Neural cell (in vitro differentiated cells): Measurements from ENCODE around the gene ERMN. TPM values are rescaled to one million over a fixed set of nuclear protein-coding genes. Genes with fewer than 3 reads are reported as not detected.

Experiments
- H2AFZ ChIP-seq: fragments of 200-600, 300-800 bp; sonication (generic), shearing (Covaris generic); 2 replicates; pipeline ENCODE4 v1.6.0; 2014; ENCODE audit warnings: low read depth, mild to moderate bottlenecking, antibody characterized with exemption, low read length, moderate library complexity
- H3F3A ChIP-seq: fragments of 200-600 bp; shearing (Covaris generic); 2 replicates; pipeline ENCODE4 v1.6.1; 2016; ENCODE audit warnings: mild to moderate bottlenecking, moderate library complexity, mixed read lengths, antibody characterized with exemption, low read length; ENCODE audit not compliant: insufficient read depth, poor library complexity, severe bottlenecking
- H3K27ac ChIP-seq: fragments of 200-600, 300-800 bp; sonication (generic), shearing (Covaris generic); 2 replicates; pipeline ENCODE4 v1.5.1; 2014; ENCODE audit warnings: mild to moderate bottlenecking, low read length, moderate library complexity
- H3K27me3 ChIP-seq: fragments of 300-800, 200-600 bp; sonication (generic), shearing (Covaris generic); 2 replicates; pipeline ENCODE4 v1.6.0; 2014; ENCODE audit warnings: mild to moderate bottlenecking, low read depth, low read length, moderate library complexity; ENCODE audit not compliant: insufficient read depth
- H3K36me3 ChIP-seq: fragments of 300-800, 200-600 bp; sonication (generic), shearing (Covaris generic); 2 replicates; pipeline ENCODE4 v1.5.1; 2014; ENCODE audit warnings: mild to moderate bottlenecking, antibody characterized with exemption, low read length, moderate library complexity; ENCODE audit not compliant: insufficient read depth
- H3K4me2 ChIP-seq: fragments of 300-800, 200-600 bp; sonication (generic), shearing (Covaris generic); 2 replicates; pipeline ENCODE4 v1.6.0; 2014; ENCODE audit warnings: mild to moderate bottlenecking, low read length
- H3K4me3 ChIP-seq: fragments of 300-800, 200-600 bp; sonication (generic), shearing (Covaris generic); 2 replicates; pipeline ENCODE4 v1.5.1; 2014; ENCODE audit warnings: mild to moderate bottlenecking, low read length, moderate library complexity
- H3K79me2 ChIP-seq: fragments of 200-600 bp; shearing (Covaris generic); replicated peaks from 2 replicates; pipeline ENCODE4 v1.6.0; 2014; ENCODE audit warnings: mild to moderate bottlenecking, low read length, moderate library complexity; ENCODE audit not compliant: insufficient read depth
- H3K9ac ChIP-seq: fragments of 300-800, 200-600 bp; sonication (generic), shearing (Covaris generic); 2 replicates; pipeline ENCODE4 v1.6.1; 2016; ENCODE audit warnings: mild to moderate bottlenecking, low read length, mixed read lengths
- H3K9me2 ChIP-seq: fragments of 200-600 bp; shearing (Covaris generic); 2 replicates; pipeline ENCODE4 v1.6.1; 2016; ENCODE audit warnings: mild to moderate bottlenecking, low read length, mixed read lengths; ENCODE audit not compliant: insufficient read depth
- H3K9me3 ChIP-seq: fragments of 200-600, 300-800 bp; sonication (generic), shearing (Covaris generic); 2 replicates; pipeline ENCODE4 v1.6.1; 2016; ENCODE audit warnings: mild to moderate bottlenecking, mixed run types, low read length, moderate library complexity, mixed read lengths
- H4K20me1 ChIP-seq: fragments of 200-600 bp; shearing (Covaris generic); 2 replicates; pipeline ENCODE4 v1.6.1; 2016; ENCODE audit warnings: mild to moderate bottlenecking, mixed run types; ENCODE audit not compliant: insufficient read depth
- EP300 ChIP-seq: fragments of 450-650 bp; conservative IDR thresholded peaks from 2 replicates; pipeline ENCODE4 v1.6.1; 2014; ENCODE audit warnings: antibody characterized with exemption, mild to moderate bottlenecking, moderate library complexity; ENCODE audit not compliant: poor library complexity, severe bottlenecking
- EZH2 ChIP-seq: fragments of 200-600, 300-800 bp; shearing (Covaris generic), sonication (generic); IDR thresholded peaks from 2 replicates; pipeline ENCODE4 v1.6.1; 2014; ENCODE audit warnings: antibody characterized with exemption, low read length, borderline replicate concordance, mild to moderate bottlenecking; ENCODE audit not compliant: insufficient read depth, poor library complexity, severe bottlenecking
- MXI1 ChIP-seq: fragments of 450-650 bp; conservative IDR thresholded peaks from 2 replicates; pipeline ENCODE4 v1.6.1; 2014; ENCODE audit warnings: antibody characterized with exemption, mild to moderate bottlenecking; ENCODE audit not compliant: poor library complexity, severe bottlenecking
- POLR2AphosphoS5 ChIP-seq: IDR thresholded peaks from 2 replicates; pipeline ENCODE4 v1.6.1; 2012
- RAD21 ChIP-seq: fragments of 450-650 bp; conservative IDR thresholded peaks from 2 replicates; pipeline ENCODE4 v1.6.1; 2014; ENCODE audit warnings: antibody characterized with exemption, mild to moderate bottlenecking, moderate library complexity
- SMC3 ChIP-seq: fragments of 450-650 bp; conservative IDR thresholded peaks from 2 replicates; pipeline ENCODE4 v1.6.1; 2014; ENCODE audit warnings: antibody characterized with exemption, mild to moderate bottlenecking, moderate library complexity; ENCODE audit not compliant: poor library complexity
- TAF1 ChIP-seq: IDR thresholded peaks from 2 replicates; pipeline ENCODE4 v1.6.1; 2012; ENCODE audit warnings: low read depth
- polyA plus RNA-seq: library from polyadenylated mRNA; depleted of rRNA; stranded (reverse); fragments of >200 nt; gene quantifications from 2 replicates; pipeline ENCODE4 v1.2.3, GENCODE V29; 2014
- TF ChIP-seq, protein P1 (sequence below): IDR thresholded peaks from 2 replicates; pipeline ENCODE4 v1.6.1; 2012; ENCODE audit warnings: borderline replicate concordance
- TF ChIP-seq, protein P2 (sequence below): fragments of 450-650 bp; IDR thresholded peaks from 2 replicates; pipeline ENCODE4 v1.5.1; 2014; ENCODE audit warnings: antibody characterized with exemption, mild to moderate bottlenecking, moderate library complexity; ENCODE audit not compliant: poor library complexity, severe bottlenecking

The ERMN gene
- polyA plus RNA-seq, 1 donor from 2014 or later: not detected

DNA sequence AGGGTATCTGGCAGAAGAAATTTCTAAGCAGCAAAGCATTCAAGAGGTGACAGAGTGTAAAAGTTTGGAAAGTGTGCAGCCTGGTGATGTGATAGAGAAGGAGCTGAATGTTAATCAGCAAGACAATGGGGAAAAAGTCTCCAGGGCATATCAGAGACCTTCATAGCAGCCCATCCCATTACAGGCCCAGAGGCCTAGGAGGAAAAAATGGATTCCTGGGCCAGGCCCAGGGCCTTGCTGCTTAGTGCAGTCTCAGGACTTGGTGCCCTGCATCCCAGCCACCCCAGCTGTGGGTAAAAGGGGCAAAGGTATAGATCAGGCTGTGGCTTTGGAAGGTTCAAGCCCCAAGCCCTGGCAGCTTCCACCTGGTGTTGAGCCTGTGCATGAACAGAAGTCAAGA is 35.9 kb upstream of the ERMN start:
- Histone ChIP-seq H3K4me3 (no peak overlapping the region), H4K20me1 (no peaks in the 10 kb centered on the region), H3K36me3 (no peaks in the 10 kb centered on the region), H3K79me2 (no peaks in the 10 kb centered on the region), H3K9ac (no peak overlapping the region), H3K9me2 (no peaks in the 10 kb centered on the region), H2AFZ (no peak overlapping the region), H3F3A (no peaks in the 10 kb centered on the region), H3K9me3 (no peaks in the 10 kb centered on the region), H3K27me3 (no peaks in the 10 kb centered on the region), H3K4me2 (no peak overlapping the region), H3K27ac (no peak overlapping the region)
- TF ChIP-seq MXI1 (no peak), EZH2 (no peak), RAD21 (no peak)
- TF ChIP-seq, protein P1, sequence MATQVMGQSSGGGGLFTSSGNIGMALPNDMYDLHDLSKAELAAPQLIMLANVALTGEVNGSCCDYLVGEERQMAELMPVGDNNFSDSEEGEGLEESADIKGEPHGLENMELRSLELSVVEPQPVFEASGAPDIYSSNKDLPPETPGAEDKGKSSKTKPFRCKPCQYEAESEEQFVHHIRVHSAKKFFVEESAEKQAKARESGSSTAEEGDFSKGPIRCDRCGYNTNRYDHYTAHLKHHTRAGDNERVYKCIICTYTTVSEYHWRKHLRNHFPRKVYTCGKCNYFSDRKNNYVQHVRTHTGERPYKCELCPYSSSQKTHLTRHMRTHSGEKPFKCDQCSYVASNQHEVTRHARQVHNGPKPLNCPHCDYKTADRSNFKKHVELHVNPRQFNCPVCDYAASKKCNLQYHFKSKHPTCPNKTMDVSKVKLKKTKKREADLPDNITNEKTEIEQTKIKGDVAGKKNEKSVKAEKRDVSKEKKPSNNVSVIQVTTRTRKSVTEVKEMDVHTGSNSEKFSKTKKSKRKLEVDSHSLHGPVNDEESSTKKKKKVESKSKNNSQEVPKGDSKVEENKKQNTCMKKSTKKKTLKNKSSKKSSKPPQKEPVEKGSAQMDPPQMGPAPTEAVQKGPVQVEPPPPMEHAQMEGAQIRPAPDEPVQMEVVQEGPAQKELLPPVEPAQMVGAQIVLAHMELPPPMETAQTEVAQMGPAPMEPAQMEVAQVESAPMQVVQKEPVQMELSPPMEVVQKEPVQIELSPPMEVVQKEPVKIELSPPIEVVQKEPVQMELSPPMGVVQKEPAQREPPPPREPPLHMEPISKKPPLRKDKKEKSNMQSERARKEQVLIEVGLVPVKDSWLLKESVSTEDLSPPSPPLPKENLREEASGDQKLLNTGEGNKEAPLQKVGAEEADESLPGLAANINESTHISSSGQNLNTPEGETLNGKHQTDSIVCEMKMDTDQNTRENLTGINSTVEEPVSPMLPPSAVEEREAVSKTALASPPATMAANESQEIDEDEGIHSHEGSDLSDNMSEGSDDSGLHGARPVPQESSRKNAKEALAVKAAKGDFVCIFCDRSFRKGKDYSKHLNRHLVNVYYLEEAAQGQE: no peak

DNA sequence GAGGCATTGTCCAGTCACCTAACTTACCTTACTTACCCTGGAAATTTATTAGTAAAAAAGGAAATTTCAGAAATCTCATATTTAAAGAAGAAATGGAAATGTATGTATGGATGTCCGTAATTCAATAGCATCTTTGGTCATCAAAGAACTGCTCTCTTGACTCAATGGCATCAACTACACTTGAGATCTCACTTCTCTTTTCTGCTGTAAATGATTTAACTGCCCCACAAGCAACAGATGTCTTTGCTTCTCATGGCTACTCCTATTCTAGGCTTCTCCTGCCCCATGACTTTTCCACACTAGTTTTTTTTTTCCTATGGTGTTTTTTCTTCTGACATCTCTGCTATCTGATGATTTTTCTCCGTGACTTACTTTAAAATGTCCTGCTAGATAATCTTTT is 34.0 kb upstream of the ERMN start:
- Histone ChIP-seq H4K20me1 (no peaks in the 10 kb centered on the region), H2AFZ (no peak overlapping the region), H3K4me3 (no peak overlapping the region), H3K9me2 (no peaks in the 10 kb centered on the region), H3K9me3 (no peaks in the 10 kb centered on the region), H3K27me3 (no peaks in the 10 kb centered on the region), H3K79me2 (no peaks in the 10 kb centered on the region), H3K4me2 (no peak overlapping the region), H3F3A (no peaks in the 10 kb centered on the region), H3K27ac (no peak overlapping the region), H3K36me3 (no peaks in the 10 kb centered on the region), H3K9ac (no peak overlapping the region)
- TF ChIP-seq SMC3 (no peak), MXI1 (no peak), EP300 (no peak), RAD21 (no peak), EZH2 (no peak), TAF1 (no peak), POLR2AphosphoS5 (no peak)
- TF ChIP-seq, protein P1: no peak
- TF ChIP-seq, protein P2, sequence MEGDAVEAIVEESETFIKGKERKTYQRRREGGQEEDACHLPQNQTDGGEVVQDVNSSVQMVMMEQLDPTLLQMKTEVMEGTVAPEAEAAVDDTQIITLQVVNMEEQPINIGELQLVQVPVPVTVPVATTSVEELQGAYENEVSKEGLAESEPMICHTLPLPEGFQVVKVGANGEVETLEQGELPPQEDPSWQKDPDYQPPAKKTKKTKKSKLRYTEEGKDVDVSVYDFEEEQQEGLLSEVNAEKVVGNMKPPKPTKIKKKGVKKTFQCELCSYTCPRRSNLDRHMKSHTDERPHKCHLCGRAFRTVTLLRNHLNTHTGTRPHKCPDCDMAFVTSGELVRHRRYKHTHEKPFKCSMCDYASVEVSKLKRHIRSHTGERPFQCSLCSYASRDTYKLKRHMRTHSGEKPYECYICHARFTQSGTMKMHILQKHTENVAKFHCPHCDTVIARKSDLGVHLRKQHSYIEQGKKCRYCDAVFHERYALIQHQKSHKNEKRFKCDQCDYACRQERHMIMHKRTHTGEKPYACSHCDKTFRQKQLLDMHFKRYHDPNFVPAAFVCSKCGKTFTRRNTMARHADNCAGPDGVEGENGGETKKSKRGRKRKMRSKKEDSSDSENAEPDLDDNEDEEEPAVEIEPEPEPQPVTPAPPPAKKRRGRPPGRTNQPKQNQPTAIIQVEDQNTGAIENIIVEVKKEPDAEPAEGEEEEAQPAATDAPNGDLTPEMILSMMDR: no peak
